Upper lobe of left lung (tissue), 4 donors: Measurements from ENCODE around the gene ATP1A1.
A peak's percentile ranks its signal among the peaks of the same experiment; 100 is the strongest.

Experiments
- EP300 ChIP-seq, 4 donors: sonication (generic); formaldehyde crosslinking; IDR thresholded peaks; one replicate each; pipeline ENCODE4 v1.5.1; 2017; ENCODE audit warnings: antibody characterized with exemption in 4 of 4, control low read depth in 2 of 4
- POLR2AphosphoS5 ChIP-seq, 2 donors: sonication (generic); formaldehyde crosslinking; IDR thresholded peaks; one replicate each; pipeline ENCODE4 v1.5.1; 2017; ENCODE audit warnings: antibody characterized with exemption in 2 of 2

DNA sequence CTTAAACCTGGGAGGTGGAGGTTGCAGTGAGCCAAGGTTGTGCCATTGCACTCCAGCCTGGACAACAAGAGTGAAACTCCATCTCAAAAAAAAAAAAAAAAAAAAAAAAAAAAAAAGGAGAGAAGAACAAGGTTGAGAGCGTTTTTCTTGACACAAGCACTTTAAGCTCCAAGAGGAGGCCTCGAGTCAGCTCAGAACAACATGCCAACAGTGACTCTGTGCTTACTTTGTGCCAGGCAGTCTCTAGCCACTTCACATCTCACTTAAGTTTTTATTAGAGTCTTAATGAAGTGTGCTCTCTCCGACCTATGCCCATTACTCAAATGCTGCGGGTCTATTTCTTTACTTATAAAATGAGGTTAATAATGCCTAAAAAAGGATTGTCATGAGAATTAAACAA lies 13.0 kb downstream of the ATP1A1 start:
- TF ChIP-seq EP300 (IDR thresholded peaks at IDR 0.05) (peak in 1 of 4 donors; percentile 65), POLR2AphosphoS5 (IDR thresholded peaks at IDR 0.05) (peak in 1 of 2 donors; percentile 12)
